Measurements from ENCODE around the gene RPL15.

RPL15 gene

GRCh38 chr3:23923786-23924185, 6.9 kb downstream of the RPL15 start:
- Histone ChIP-seq H3K9ac (ENCODE audit: low read depth in 1 of 2, low read length in 2 of 2) (no peak overlapping the region), H3K4me1 (ENCODE audit: control insufficient read depth in 2 of 2, insufficient read depth in 2 of 2, low read length in 2 of 2) (peaks cover under 1 to 5% of the 10 kb centered on the region in 2 donors), H3K4me3 (ENCODE audit: low read length in 2 of 2) (no peak overlapping the region), H3K9me3 (ENCODE audit: control insufficient read depth in 2 of 2, low read length in 2 of 2) (no peaks in the 10 kb centered on the region), H3K27ac (ENCODE audit: low read depth in 2 of 2, low read length in 2 of 2) (no peak overlapping the region), H3K27me3 (ENCODE audit: control insufficient read depth in 2 of 2, insufficient read depth in 2 of 2, low read length in 2 of 2) (no peaks in the 10 kb centered on the region), H3K36me3 (ENCODE audit: control insufficient read depth in 2 of 2, insufficient read depth in 2 of 2, low read length in 2 of 2) (peaks cover 16 to 17% of the 10 kb centered on the region in 2 donors)

- H3K4me1 ChIP-seq (ENCODE audit: control insufficient read depth in 2 of 2, insufficient read depth in 2 of 2, low read length in 2 of 2): peaks cover 0 to 3% of the 10 kb centered on the region in 2 donors
- H3K4me3 ChIP-seq (ENCODE audit: low read length in 2 of 2): no peak overlapping the region
- H3K36me3 ChIP-seq (ENCODE audit: control insufficient read depth in 2 of 2, insufficient read depth in 2 of 2, low read length in 2 of 2): peaks cover 0 to 4% of the 10 kb centered on the region in 2 donors
- H3K27ac ChIP-seq (ENCODE audit: low read depth in 2 of 2, low read length in 2 of 2): no peak overlapping the region
- H3K9me3 ChIP-seq (ENCODE audit: control insufficient read depth in 2 of 2, low read length in 2 of 2): no peaks in the 10 kb centered on the region
- no peaks in the 10 kb centered on the region for H3K27me3 ChIP-seq (ENCODE audit: control insufficient read depth in 2 of 2, insufficient read depth in 2 of 2, low read length in 2 of 2)
- H3K9ac ChIP-seq (ENCODE audit: low read depth in 1 of 2, low read length in 2 of 2): no peak overlapping the region
These were observed 9.3 kb downstream of the RPL15 start for GRCh38 chr3:23926246-23926645.

- Histone ChIP-seq H3K4me1 (ENCODE audit: control insufficient read depth in 2 of 2, insufficient read depth in 2 of 2, low read length in 2 of 2) (peaks cover 0 to 3% of the 10 kb centered on the region in 2 donors), H3K4me3 (ENCODE audit: low read length in 2 of 2) (no peak overlapping the region), H3K9ac (ENCODE audit: low read depth in 1 of 2, low read length in 2 of 2) (no peak overlapping the region), H3K27me3 (ENCODE audit: control insufficient read depth in 2 of 2, insufficient read depth in 2 of 2, low read length in 2 of 2) (no peaks in the 10 kb centered on the region), H3K9me3 (ENCODE audit: control insufficient read depth in 2 of 2, low read length in 2 of 2) (no peaks in the 10 kb centered on the region), H3K36me3 (ENCODE audit: control insufficient read depth in 2 of 2, insufficient read depth in 2 of 2, low read length in 2 of 2) (peaks cover 0 to 4% of the 10 kb centered on the region in 2 donors), H3K27ac (ENCODE audit: low read depth in 2 of 2, low read length in 2 of 2) (no peak overlapping the region)
These were observed 9.8 kb downstream of the RPL15 start for GRCh38 chr3:23926736-23927135.

- no peaks in the 10 kb centered on the region for H3K36me3 ChIP-seq (ENCODE audit: control insufficient read depth in 2 of 2, insufficient read depth in 2 of 2, low read length in 2 of 2)
- H3K9ac ChIP-seq (ENCODE audit: low read depth in 1 of 2, low read length in 2 of 2): no peak overlapping the region
- no peaks in the 10 kb centered on the region for H3K9me3 ChIP-seq (ENCODE audit: control insufficient read depth in 2 of 2, low read length in 2 of 2)
- no peak overlapping the region for H3K4me3 ChIP-seq (ENCODE audit: low read length in 2 of 2)
- H3K4me1 ChIP-seq (ENCODE audit: control insufficient read depth in 2 of 2, insufficient read depth in 2 of 2, low read length in 2 of 2): peaks cover 0 to 3% of the 10 kb centered on the region in 2 donors
- H3K27me3 ChIP-seq (ENCODE audit: control insufficient read depth in 2 of 2, insufficient read depth in 2 of 2, low read length in 2 of 2): no peaks in the 10 kb centered on the region
- no peak overlapping the region for H3K27ac ChIP-seq (ENCODE audit: low read depth in 2 of 2, low read length in 2 of 2)
These were observed 11.6 kb downstream of the RPL15 start for GRCh38 chr3:23928524-23928923.

GRCh38 chr3:23931597-23931996, 14.7 kb downstream of the RPL15 start:
- no peak overlapping the region for H3K4me3 ChIP-seq (ENCODE audit: low read length in 2 of 2)
- H3K27ac ChIP-seq (ENCODE audit: low read depth in 2 of 2, low read length in 2 of 2): no peak overlapping the region
- H3K27me3 ChIP-seq (ENCODE audit: control insufficient read depth in 2 of 2, insufficient read depth in 2 of 2, low read length in 2 of 2): no peaks in the 10 kb centered on the region
- no peaks in the 10 kb centered on the region for H3K9me3 ChIP-seq (ENCODE audit: control insufficient read depth in 2 of 2, low read length in 2 of 2)
- no peak overlapping the region for H3K9ac ChIP-seq (ENCODE audit: low read depth in 1 of 2, low read length in 2 of 2)
- peaks cover 0 to 3% of the 10 kb centered on the region in 2 donors for H3K4me1 ChIP-seq (ENCODE audit: control insufficient read depth in 2 of 2, insufficient read depth in 2 of 2, low read length in 2 of 2)
- no peaks in the 10 kb centered on the region for H3K36me3 ChIP-seq (ENCODE audit: control insufficient read depth in 2 of 2, insufficient read depth in 2 of 2, low read length in 2 of 2)

GRCh38 chr3:23932571-23932970, 15.6 kb downstream of the RPL15 start:
- Histone ChIP-seq H3K27me3 (ENCODE audit: control insufficient read depth in 2 of 2, insufficient read depth in 2 of 2, low read length in 2 of 2) (no peaks in the 10 kb centered on the region), H3K27ac (ENCODE audit: low read depth in 2 of 2, low read length in 2 of 2) (no peak overlapping the region), H3K4me3 (ENCODE audit: low read length in 2 of 2) (no peak overlapping the region), H3K4me1 (ENCODE audit: control insufficient read depth in 2 of 2, insufficient read depth in 2 of 2, low read length in 2 of 2) (peaks cover 0 to 3% of the 10 kb centered on the region in 2 donors), H3K9me3 (ENCODE audit: control insufficient read depth in 2 of 2, low read length in 2 of 2) (no peaks in the 10 kb centered on the region), H3K36me3 (ENCODE audit: control insufficient read depth in 2 of 2, insufficient read depth in 2 of 2, low read length in 2 of 2) (no peaks in the 10 kb centered on the region), H3K9ac (ENCODE audit: low read depth in 1 of 2, low read length in 2 of 2) (no peak overlapping the region)

- H3K27ac ChIP-seq (ENCODE audit: low read depth in 2 of 2, low read length in 2 of 2): no peak overlapping the region
- H3K4me3 ChIP-seq (ENCODE audit: low read length in 2 of 2): no peak overlapping the region
- H3K9me3 ChIP-seq (ENCODE audit: control insufficient read depth in 2 of 2, low read length in 2 of 2): no peaks in the 10 kb centered on the region
- no peaks in the 10 kb centered on the region for H3K27me3 ChIP-seq (ENCODE audit: control insufficient read depth in 2 of 2, insufficient read depth in 2 of 2, low read length in 2 of 2)
- no peaks in the 10 kb centered on the region for H3K36me3 ChIP-seq (ENCODE audit: control insufficient read depth in 2 of 2, insufficient read depth in 2 of 2, low read length in 2 of 2)
- H3K4me1 ChIP-seq (ENCODE audit: control insufficient read depth in 2 of 2, insufficient read depth in 2 of 2, low read length in 2 of 2): no peaks in the 10 kb centered on the region
- H3K9ac ChIP-seq (ENCODE audit: low read depth in 1 of 2, low read length in 2 of 2): no peak overlapping the region
These were observed 17.3 kb downstream of the RPL15 start for GRCh38 chr3:23934253-23934652.

GRCh38 chr3:23937296-23937695, 20.4 kb downstream of the RPL15 start:
- no peak overlapping the region for H3K4me3 ChIP-seq (ENCODE audit: low read length in 2 of 2)
- H3K9ac ChIP-seq (ENCODE audit: low read depth in 1 of 2, low read length in 2 of 2): no peak overlapping the region
- no peaks in the 10 kb centered on the region for H3K9me3 ChIP-seq (ENCODE audit: control insufficient read depth in 2 of 2, low read length in 2 of 2)
- no peaks in the 10 kb centered on the region for H3K36me3 ChIP-seq (ENCODE audit: control insufficient read depth in 2 of 2, insufficient read depth in 2 of 2, low read length in 2 of 2)
- H3K27me3 ChIP-seq (ENCODE audit: control insufficient read depth in 2 of 2, insufficient read depth in 2 of 2, low read length in 2 of 2): no peaks in the 10 kb centered on the region
- no peak overlapping the region for H3K27ac ChIP-seq (ENCODE audit: low read depth in 2 of 2, low read length in 2 of 2)
- H3K4me1 ChIP-seq (ENCODE audit: control insufficient read depth in 2 of 2, insufficient read depth in 2 of 2, low read length in 2 of 2): no peaks in the 10 kb centered on the region

GRCh38 chr3:23938688-23939087, 21.8 kb downstream of the RPL15 start:
- H3K27ac ChIP-seq (ENCODE audit: low read depth in 2 of 2, low read length in 2 of 2): no peak overlapping the region
- no peak overlapping the region for H3K9ac ChIP-seq (ENCODE audit: low read depth in 1 of 2, low read length in 2 of 2)
- no peaks in the 10 kb centered on the region for H3K4me1 ChIP-seq (ENCODE audit: control insufficient read depth in 2 of 2, insufficient read depth in 2 of 2, low read length in 2 of 2)
- no peaks in the 10 kb centered on the region for H3K36me3 ChIP-seq (ENCODE audit: control insufficient read depth in 2 of 2, insufficient read depth in 2 of 2, low read length in 2 of 2)
- no peaks in the 10 kb centered on the region for H3K9me3 ChIP-seq (ENCODE audit: control insufficient read depth in 2 of 2, low read length in 2 of 2)
- no peak overlapping the region for H3K4me3 ChIP-seq (ENCODE audit: low read length in 2 of 2)
- peaks cover 0 to 2% of the 10 kb centered on the region in 2 donors for H3K27me3 ChIP-seq (ENCODE audit: control insufficient read depth in 2 of 2, insufficient read depth in 2 of 2, low read length in 2 of 2)

- Histone ChIP-seq H3K27me3 (ENCODE audit: control insufficient read depth in 2 of 2, insufficient read depth in 2 of 2, low read length in 2 of 2) (peaks cover 0 to 2% of the 10 kb centered on the region in 2 donors), H3K4me3 (ENCODE audit: low read length in 2 of 2) (no peak overlapping the region), H3K36me3 (ENCODE audit: control insufficient read depth in 2 of 2, insufficient read depth in 2 of 2, low read length in 2 of 2) (no peaks in the 10 kb centered on the region), H3K4me1 (ENCODE audit: control insufficient read depth in 2 of 2, insufficient read depth in 2 of 2, low read length in 2 of 2) (peaks cover 0 to 5% of the 10 kb centered on the region in 2 donors), H3K27ac (ENCODE audit: low read depth in 2 of 2, low read length in 2 of 2) (no peak overlapping the region), H3K9ac (ENCODE audit: low read depth in 1 of 2, low read length in 2 of 2) (no peak overlapping the region), H3K9me3 (ENCODE audit: control insufficient read depth in 2 of 2, low read length in 2 of 2) (no peaks in the 10 kb centered on the region)
These were observed 23.8 kb downstream of the RPL15 start for GRCh38 chr3:23940775-23941174.

GRCh38 chr3:23941440-23941839, 24.5 kb downstream of the RPL15 start:
- Histone ChIP-seq H3K27me3 (ENCODE audit: control insufficient read depth in 2 of 2, insufficient read depth in 2 of 2, low read length in 2 of 2) (peaks cover 0 to 2% of the 10 kb centered on the region in 2 donors), H3K9ac (ENCODE audit: low read depth in 1 of 2, low read length in 2 of 2) (no peak overlapping the region), H3K4me3 (ENCODE audit: low read length in 2 of 2) (no peak overlapping the region), H3K9me3 (ENCODE audit: control insufficient read depth in 2 of 2, low read length in 2 of 2) (no peaks in the 10 kb centered on the region), H3K36me3 (ENCODE audit: control insufficient read depth in 2 of 2, insufficient read depth in 2 of 2, low read length in 2 of 2) (no peaks in the 10 kb centered on the region), H3K4me1 (ENCODE audit: control insufficient read depth in 2 of 2, insufficient read depth in 2 of 2, low read length in 2 of 2) (peaks cover under 1 to 6% of the 10 kb centered on the region in 2 donors), H3K27ac (ENCODE audit: low read depth in 2 of 2, low read length in 2 of 2) (no peak overlapping the region)
